H1 (cell line): ENCODE results near the gene SGCD. TPM values are rescaled to one million over a fixed set of nuclear protein-coding genes. Genes with fewer than 3 reads are reported as not detected.

Experiments
- CTCF ChIA-PET: fragments of 300-600 bp; sonication (Branson Sonifier 250); formaldehyde crosslinking; loops from one replicate; lab custom pipeline; 2021; ENCODE audit not compliant: partially characterized antibody; lab: Charles Lee
- POLR2A ChIA-PET: fragments of 300-600 bp; sonication (Branson Sonifier 250); formaldehyde crosslinking; loops from one replicate; lab custom pipeline; 2021; ENCODE audit warnings: inconsistent platforms; ENCODE audit not compliant: partially characterized antibody; lab: Charles Lee
- DNase-seq, 2 experiments: peaks; one replicate each; pipeline versions ENCODE4 v3.0.0 to v3.0.0-alpha.2; 2010 to 2022; ENCODE audit warnings: low spot score in 2 of 2, low read depth in 1 of 2, mixed read lengths in 1 of 2
- FAIRE-seq: peaks from 2 replicates; lab custom pipeline; 2011; peaks lifted over from hg19 to GRCh38; lab: Jason Lieb, UNC
- H2AFZ ChIP-seq: 2 replicates; pipeline ENCODE4 v1.8.1; 2012; ENCODE audit warnings: low read length, inconsistent platforms
- H2AK5ac ChIP-seq: 2 replicates; pipeline ENCODE4 v1.6.1; 2013; ENCODE audit warnings: low read depth, low read length
- H2BK120ac ChIP-seq: replicated peaks from 2 replicates; pipeline ENCODE3; 2013; ENCODE audit warnings: low read depth, low read length, inconsistent platforms
- H2BK12ac ChIP-seq: 2 replicates; pipeline ENCODE4 v1.6.1; 2013; ENCODE audit warnings: low read depth, low read length
- H2BK15ac ChIP-seq: 2 replicates; pipeline ENCODE4 v1.6.1; 2013; ENCODE audit warnings: low read length
- H2BK20ac ChIP-seq: 2 replicates; pipeline ENCODE4 v1.6.1; 2013; ENCODE audit warnings: low read length
- H2BK5ac ChIP-seq: 2 replicates; pipeline ENCODE4 v1.6.1; 2013; ENCODE audit warnings: low read depth, low read length
- H3K14ac ChIP-seq: 2 replicates; pipeline ENCODE4 v1.6.1; 2013; ENCODE audit warnings: inconsistent platforms; ENCODE audit not compliant: insufficient read length
- H3K18ac ChIP-seq: 2 replicates; pipeline ENCODE4 v1.6.1; 2013; ENCODE audit warnings: low read length; ENCODE audit errors: extremely low read depth
- H3K23ac ChIP-seq: 2 replicates; pipeline ENCODE4 v1.6.1; 2013; ENCODE audit warnings: inconsistent platforms; ENCODE audit not compliant: insufficient read length
- H3K23me2 ChIP-seq: 2 replicates; pipeline ENCODE4 v1.6.1; 2013; ENCODE audit warnings: low read depth, low read length
- H3K27ac ChIP-seq: 2 replicates; pipeline ENCODE4 v1.6.1; 2011; ENCODE audit warnings: low read depth, low read length, inconsistent platforms
- H3K27me3 ChIP-seq, 4 experiments: replicated peaks in 1 of 4; 1 replicate in 1 of 4; 2 replicates in 3 of 4; pipeline versions ENCODE4 v1.6.1 to v1.8.1; 2011 to 2013; ENCODE audit warnings: low read length in 3 of 4, mild to moderate bottlenecking in 3 of 4, inconsistent platforms in 2 of 4, mixed read lengths in 2 of 4, moderate library complexity in 1 of 4; ENCODE audit not compliant: control insufficient read depth in 3 of 4, insufficient read depth in 3 of 4; ENCODE audit errors: extremely low read depth in 1 of 4
- H3K36me3 ChIP-seq, 4 experiments: 2 replicates each; pipeline versions ENCODE4 v1.6.1 to v1.8.1; 2011 to 2013; ENCODE audit warnings: mild to moderate bottlenecking in 4 of 4, low read length in 3 of 4, moderate library complexity in 2 of 4, control low read depth in 1 of 4, inconsistent platforms in 1 of 4; ENCODE audit not compliant: insufficient read depth in 4 of 4, control insufficient read depth in 2 of 4
- H3K4ac ChIP-seq: replicated peaks from 2 replicates; pipeline ENCODE3; 2013; ENCODE audit warnings: low read length, low read depth, mixed read lengths, inconsistent platforms; ENCODE audit not compliant: insufficient read length
- H3K4me1 ChIP-seq, 4 experiments: replicated peaks in 1 of 4; 1 replicate in 1 of 4; 2 replicates in 3 of 4; pipeline versions ENCODE4 v1.6.1 to v1.8.1; 2011 to 2013; ENCODE audit warnings: low read length in 3 of 4, inconsistent platforms in 2 of 4, mixed read lengths in 1 of 4; ENCODE audit not compliant: insufficient read depth in 4 of 4, control insufficient read depth in 3 of 4
- H3K4me2 ChIP-seq, 2 experiments: 2 replicates each; pipeline versions ENCODE4 v1.6.1 to v1.8.1; 2011 to 2013; ENCODE audit warnings: low read depth in 2 of 2, low read length in 2 of 2, control low read depth in 1 of 2, inconsistent platforms in 1 of 2, mild to moderate bottlenecking in 1 of 2; ENCODE audit not compliant: insufficient read depth in 1 of 2
- H3K4me3 ChIP-seq, 4 experiments: fragments of 200-600, 300-600 bp in 1 of 4; sonication (generic), shearing (Covaris generic), sonication (Bioruptor Twin) in 1 of 4; 2 replicates each; pipeline versions ENCODE4 v1.5.1 to v1.8.1; 2011 to 2016; ENCODE audit warnings: low read length in 4 of 4, low read depth in 3 of 4, control low read depth in 2 of 4, inconsistent platforms in 2 of 4, mild to moderate bottlenecking in 2 of 4, mixed read lengths in 1 of 4, moderate library complexity in 1 of 4; ENCODE audit not compliant: insufficient read depth in 2 of 4; ENCODE audit errors: extremely low read depth in 1 of 4
- H3K56ac ChIP-seq: replicated peaks from 2 replicates; pipeline ENCODE3; 2013; ENCODE audit warnings: low read depth, mild to moderate bottlenecking, mixed read lengths, low read length, inconsistent platforms; ENCODE audit not compliant: insufficient read length
- H3K79me1 ChIP-seq: 2 replicates; pipeline ENCODE4 v1.6.1; 2013; ENCODE audit warnings: low read depth, low read length, control low read depth
- H3K79me2 ChIP-seq, 2 experiments: 2 replicates each; pipeline versions ENCODE4 v1.6.1 to v1.8.1; 2012 to 2013; ENCODE audit warnings: low read length in 2 of 2, mild to moderate bottlenecking in 2 of 2, inconsistent platforms in 1 of 2; ENCODE audit not compliant: insufficient read depth in 2 of 2, control insufficient read depth in 1 of 2
- H3K9ac ChIP-seq, 4 experiments: replicated peaks in 1 of 4; 1 replicate in 1 of 4; 2 replicates in 3 of 4; pipeline versions ENCODE4 v1.6.1 to v1.8.1; 2011 to 2013; ENCODE audit warnings: low read depth in 3 of 4, low read length in 3 of 4, control low read depth in 2 of 4, mild to moderate bottlenecking in 2 of 4, moderate library complexity in 2 of 4, inconsistent platforms in 1 of 4; ENCODE audit errors: extremely low read depth in 1 of 4
- H3K9me3 ChIP-seq, 2 experiments: 2 replicates each; pipeline versions ENCODE4 v1.6.1 to v1.8.1; 2012 to 2013; ENCODE audit warnings: mild to moderate bottlenecking in 2 of 2, moderate library complexity in 2 of 2, control low read depth in 1 of 2, inconsistent platforms in 1 of 2, low read depth in 1 of 2, low read length in 1 of 2, mixed read lengths in 1 of 2; ENCODE audit not compliant: insufficient read depth in 2 of 2
- H4K20me1 ChIP-seq, 2 experiments: replicated peaks in 1 of 2; 2 replicates each; pipeline versions ENCODE3 to v1.8.1; 2011 to 2013; ENCODE audit warnings: inconsistent platforms in 2 of 2, low read length in 2 of 2, mild to moderate bottlenecking in 1 of 2; ENCODE audit not compliant: insufficient read depth in 2 of 2, control insufficient read depth in 1 of 2
- H4K5ac ChIP-seq: 2 replicates; pipeline ENCODE4 v1.6.1; 2013; ENCODE audit warnings: low read length, low read depth, mixed read lengths, inconsistent platforms; ENCODE audit not compliant: insufficient read length
- H4K8ac ChIP-seq: 2 replicates; pipeline ENCODE4 v1.8.0; 2013; ENCODE audit warnings: mild to moderate bottlenecking, moderate library complexity, low read length, inconsistent platforms; ENCODE audit not compliant: insufficient read depth; ENCODE audit errors: extremely low read depth
- H4K91ac ChIP-seq: replicated peaks from 2 replicates; pipeline ENCODE3; 2013; ENCODE audit warnings: low read length, mixed read lengths, inconsistent platforms; ENCODE audit not compliant: insufficient read length
- SIN3A ChIP-seq, 2 experiments: IDR thresholded peaks in 1 of 2; conservative IDR thresholded peaks in 1 of 2; 2 replicates each; pipeline ENCODE4 v1.6.1; 2011 to 2012; ENCODE audit warnings: low read length in 2 of 2, improper control_type of control experiment in 1 of 2, low read depth in 1 of 2, mild to moderate bottlenecking in 1 of 2
- polyA plus RNA-seq, 7 experiments: library from polyadenylated mRNA; depleted of rRNA in 3 of 7; stranded (reverse) in 5 of 7; unstranded in 2 of 7; fragments of >200 nt in 5 of 7; fragments of 200-250 nt in 2 of 7; gene quantifications; 1 replicate in 5 of 7; 2 replicates in 1 of 7; 4 replicates in 1 of 7; pipeline versions ENCODE4 v1.2.1 to v1.2.3, GENCODE V29; 2011 to 2013; ENCODE audit warnings: missing spikeins in 2 of 7, mixed read lengths in 2 of 7
- total RNA-seq: library from RNA; stranded (reverse); fragmentation: NEBNext Ultra II Directional; extraction: Animal tissue kit (Norgen Biotek cat#: 25700); gene quantifications from 2 replicates; pipeline ENCODE4 v1.2.1, GENCODE V29; 2021
- TF ChIP-seq, protein P1 (sequence below): IDR thresholded peaks from 2 replicates; pipeline ENCODE4 v1.6.1; 2012; ENCODE audit warnings: low read length, inconsistent platforms

SGCD gene
- total and polyA plus RNA-seq, 2 of the 8 experiments (the other 6 are each of a cell fraction or from before 2014, with no cell fraction given): 0.04 to 0.08 TPM

GRCh38 chr5:156366521-156366920 is 39.6 kb downstream of the SGCD start:
- Histone ChIP-seq H3K79me2 (no peaks in the 10 kb centered on the region), H3K4me2 (no peak overlapping the region), H3K27me3 (no peaks in the 10 kb centered on the region), H3K9me3 (no peaks in the 10 kb centered on the region), H3K23me2 (no peaks in the 10 kb centered on the region), H2BK20ac (no peak overlapping the region), H3K36me3 (no peaks in the 10 kb centered on the region), H3K9ac (no peak overlapping the region), H2BK5ac (no peak overlapping the region), H4K91ac (no peak overlapping the region), H4K5ac (no peak overlapping the region), H2AFZ (no peak overlapping the region), H4K20me1 (no peaks in the 10 kb centered on the region), H3K56ac (no peak overlapping the region), H4K8ac (no peak overlapping the region), H3K4me3 (no peak overlapping the region), H2BK120ac (no peak overlapping the region), H3K4ac (no peak overlapping the region), H2BK12ac (no peak overlapping the region), H3K18ac (no peak overlapping the region), H3K27ac (no peak overlapping the region), H2AK5ac (no peak overlapping the region), H3K79me1 (no peaks in the 10 kb centered on the region), H3K4me1 (no peaks in the 10 kb centered on the region), H3K23ac (no peak overlapping the region), H3K14ac (no peak overlapping the region), H2BK15ac (no peak overlapping the region)
- CTCF ChIA-PET: no interaction called here
- TF ChIP-seq SIN3A (conservative IDR thresholded peaks at IDR 0.05 in 1 of 2, IDR thresholded peaks at IDR 0.05 in 1 of 2; ENCODE audit: low read depth in 1 of 2, low read length in 2 of 2): no peak
- TF ChIP-seq, protein P1, sequence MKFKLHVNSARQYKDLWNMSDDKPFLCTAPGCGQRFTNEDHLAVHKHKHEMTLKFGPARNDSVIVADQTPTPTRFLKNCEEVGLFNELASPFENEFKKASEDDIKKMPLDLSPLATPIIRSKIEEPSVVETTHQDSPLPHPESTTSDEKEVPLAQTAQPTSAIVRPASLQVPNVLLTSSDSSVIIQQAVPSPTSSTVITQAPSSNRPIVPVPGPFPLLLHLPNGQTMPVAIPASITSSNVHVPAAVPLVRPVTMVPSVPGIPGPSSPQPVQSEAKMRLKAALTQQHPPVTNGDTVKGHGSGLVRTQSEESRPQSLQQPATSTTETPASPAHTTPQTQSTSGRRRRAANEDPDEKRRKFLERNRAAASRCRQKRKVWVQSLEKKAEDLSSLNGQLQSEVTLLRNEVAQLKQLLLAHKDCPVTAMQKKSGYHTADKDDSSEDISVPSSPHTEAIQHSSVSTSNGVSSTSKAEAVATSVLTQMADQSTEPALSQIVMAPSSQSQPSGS: no peak
- no peak for FAIRE-seq
- POLR2A ChIA-PET: no interaction called here
- DNase-seq: no peak
